Endothelial cell (in vitro differentiated cells): ENCODE measurements around the gene DOC2B. TPM values are rescaled to one million over a fixed set of nuclear protein-coding genes. Genes with fewer than 3 reads are reported as not detected.
"Not testable (repeated sequence)": the region's sequence is repeated elsewhere in the genome, so short reads cannot be mapped to it uniquely, and the experiment has no call there.

Experiments
- DNase-seq: peaks from one replicate; pipeline ENCODE4 v3.0.0; 2021; ENCODE audit warnings: low spot score
- H3K27ac Mint-ChIP-seq: one replicate; pipeline ENCODE4 v1.8.0; 2021; ENCODE audit warnings: mixed read lengths, inconsistent platforms; ENCODE audit not compliant: unreplicated experiment
- H3K27me3 Mint-ChIP-seq: one replicate; pipeline ENCODE4 v1.8.0; 2021; ENCODE audit warnings: mild to moderate bottlenecking, moderate library complexity, mixed read lengths, inconsistent platforms; ENCODE audit not compliant: unreplicated experiment
- H3K36me3 Mint-ChIP-seq: one replicate; pipeline ENCODE4 v1.8.0; 2021; ENCODE audit warnings: mild to moderate bottlenecking, low read depth, mixed read lengths, inconsistent platforms; ENCODE audit not compliant: unreplicated experiment
- H3K4me1 Mint-ChIP-seq: one replicate; pipeline ENCODE4 v1.8.0; 2021; ENCODE audit warnings: mild to moderate bottlenecking, mixed read lengths, inconsistent platforms; ENCODE audit not compliant: unreplicated experiment
- H3K4me3 Mint-ChIP-seq: one replicate; pipeline ENCODE4 v1.8.0; 2021; ENCODE audit warnings: mild to moderate bottlenecking, mixed read lengths, inconsistent platforms; ENCODE audit not compliant: unreplicated experiment
- H3K9me3 Mint-ChIP-seq: one replicate; pipeline ENCODE4 v1.8.0; 2021; ENCODE audit warnings: mixed read lengths, inconsistent platforms; ENCODE audit not compliant: unreplicated experiment
- CTCF ChIP-seq: fragments of 200-600 bp; sonication (generic); IDR thresholded peaks from one replicate; pipeline ENCODE4 v1.5.0; 2021; ENCODE audit warnings: antibody characterized with exemption; ENCODE audit not compliant: unreplicated experiment
- total RNA-seq: library from RNA; stranded (reverse); fragmentation: NEBNext Ultra II Directional; extraction: Animal tissue kit (Norgen Biotek cat#: 25700); gene quantifications from one replicate; pipeline ENCODE4 v1.2.1, GENCODE V29; 2021; ENCODE audit not compliant: unreplicated experiment

The DOC2B gene
- total RNA-seq, 1 donor from 2014 or later: 0.33 TPM

GRCh38 chr17:206941-207560 is 25.6 kb upstream of the DOC2B start:
- no peak for TF ChIP-seq CTCF
- H3K4me3 Mint-ChIP-seq: peak overlapping the region; percentile 53

GRCh38 chr17:206484-206883 is 25.0 kb upstream of the DOC2B start:
- H3K4me1 Mint-ChIP-seq, H3K27ac Mint-ChIP-seq, H3K9me3 Mint-ChIP-seq, DNase-seq, H3K27me3 Mint-ChIP-seq, H3K36me3 Mint-ChIP-seq, H3K4me3 Mint-ChIP-seq: not testable (repeated sequence)

More at GRCh38 chr17:206941-207560, 25.6 kb upstream of the DOC2B start:
- Mint-ChIP-seq H3K27me3 (peaks cover 5% of the 10 kb centered on the region), H3K9me3 (no peaks in the 10 kb centered on the region), H3K4me1 (no peaks in the 10 kb centered on the region), H3K36me3 (peaks cover 7% of the 10 kb centered on the region), H3K27ac (no peak overlapping the region)
- DNase-seq: no peak

GRCh38 chr17:205817-206216 is 24.4 kb upstream of the DOC2B start:
- Mint-ChIP-seq H3K4me1 (peaks cover 1% of the 10 kb centered on the region), H3K36me3 (peaks cover 5% of the 10 kb centered on the region), H3K9me3 (no peaks in the 10 kb centered on the region), H3K4me3 (no peak overlapping the region), H3K27ac (no peak overlapping the region), H3K27me3 (peaks cover 5% of the 10 kb centered on the region)
- TF ChIP-seq CTCF: no peak
- no peak for DNase-seq

GRCh38 chr17:205148-205669 is 23.8 kb upstream of the DOC2B start:
- no peak for DNase-seq
- no peaks in the 10 kb centered on the region for H3K9me3 Mint-ChIP-seq
- peaks cover 5% of the 10 kb centered on the region for H3K27me3 Mint-ChIP-seq
- no peak for TF ChIP-seq CTCF
- no peak overlapping the region for H3K27ac Mint-ChIP-seq
- no peak overlapping the region for H3K4me3 Mint-ChIP-seq
- peaks cover 5% of the 10 kb centered on the region for H3K36me3 Mint-ChIP-seq
- peaks cover 7% of the 10 kb centered on the region for H3K4me1 Mint-ChIP-seq

- Mint-ChIP-seq H3K4me1 (peaks cover 13% of the 10 kb centered on the region), H3K36me3 (peaks cover 5% of the 10 kb centered on the region), H3K27ac (no peak overlapping the region), H3K4me3 (no peak overlapping the region), H3K9me3 (no peaks in the 10 kb centered on the region), H3K27me3 (peaks cover 5% of the 10 kb centered on the region)
- DNase-seq: no peak
- TF ChIP-seq CTCF: no peak
These were observed 23.1 kb upstream of the DOC2B start for GRCh38 chr17:204427-205147.
